ENCODE measurements around the gene GADD45B. TPM values are rescaled to one million over a fixed set of nuclear protein-coding genes. Genes with fewer than 3 reads are reported as not detected.
"Not testable (repeated sequence)": the region's sequence is repeated elsewhere in the genome, so short reads cannot be mapped to it uniquely, and the experiment has no call there.

The GADD45B gene
- total RNA-seq, 1 donor from 2014 or later: 1.2 TPM

DNA sequence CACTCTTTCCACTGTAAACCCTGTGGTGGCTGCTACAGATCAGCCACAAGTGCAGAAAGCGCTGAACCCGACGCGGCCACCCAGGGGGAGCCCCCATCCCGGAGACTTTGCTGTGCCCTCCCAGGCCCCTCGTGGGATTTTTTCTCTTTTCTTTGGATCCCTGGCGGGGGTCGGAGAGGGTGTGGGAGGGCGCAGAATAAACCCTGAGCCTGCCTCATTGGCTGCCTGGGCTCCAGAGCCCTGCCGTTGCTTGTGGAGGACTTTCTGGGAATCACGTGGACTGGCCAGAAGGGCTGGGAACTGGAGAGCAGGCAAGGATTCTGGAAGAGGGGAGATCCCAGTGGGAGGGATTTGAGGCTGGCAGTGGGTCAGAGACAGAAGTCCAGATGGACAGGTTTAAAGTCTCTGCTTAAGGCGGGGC, 24.9 kb downstream of the GADD45B start:
- Mint-ChIP-seq H3K27ac (ENCODE audit: unreplicated experiment) (no peak overlapping the region), H3K9me3 (ENCODE audit: unreplicated experiment) (no peaks in the 10 kb centered on the region), H3K4me1 (ENCODE audit: unreplicated experiment) (no peaks in the 10 kb centered on the region), H3K4me3 (ENCODE audit: unreplicated experiment) (no peak overlapping the region), H3K36me3 (ENCODE audit: low read depth, unreplicated experiment) (no peaks in the 10 kb centered on the region), H3K27me3 (ENCODE audit: unreplicated experiment) (peaks cover 7% of the 10 kb centered on the region)
- no peak for TF ChIP-seq CTCF (IDR thresholded peaks at IDR 0.05; ENCODE audit: unreplicated experiment)
- no peak for DNase-seq (ENCODE audit: low spot score)

DNA sequence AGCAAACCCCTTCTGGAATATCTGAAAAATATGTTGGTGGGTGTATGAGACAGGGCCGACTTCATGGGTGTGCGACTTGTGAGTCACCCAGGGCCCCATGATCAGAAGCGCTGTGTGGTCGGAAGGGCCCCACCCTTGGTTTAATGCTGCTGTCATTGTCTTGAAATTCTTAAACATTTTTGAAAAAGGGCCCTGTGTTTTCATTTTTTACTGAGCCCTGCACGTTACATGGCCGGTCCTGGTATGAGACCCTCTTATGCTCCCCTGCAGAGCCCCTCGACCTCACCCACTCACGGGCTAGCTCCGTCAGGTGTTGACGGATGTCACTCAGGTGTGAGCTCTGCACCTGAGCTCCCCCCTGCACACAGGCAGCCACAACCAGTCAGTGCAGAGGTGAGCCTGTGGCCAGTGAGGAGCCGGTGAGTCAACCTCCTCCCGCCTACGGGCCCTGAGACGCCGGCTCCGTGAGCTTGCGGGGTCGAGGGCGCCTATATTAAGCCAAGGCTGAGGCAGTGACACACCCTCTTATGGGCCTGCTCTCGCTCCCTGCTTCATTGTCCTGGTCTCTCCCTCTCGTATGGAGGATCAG, 27.7 kb downstream of the GADD45B start:
- no peak overlapping the region for H3K4me3 Mint-ChIP-seq (ENCODE audit: unreplicated experiment)
- no peaks in the 10 kb centered on the region for H3K36me3 Mint-ChIP-seq (ENCODE audit: low read depth, unreplicated experiment)
- no peak for DNase-seq (ENCODE audit: low spot score)
- H3K27ac Mint-ChIP-seq (ENCODE audit: unreplicated experiment): no peak overlapping the region
- H3K4me1 Mint-ChIP-seq (ENCODE audit: unreplicated experiment): peaks cover 2% of the 10 kb centered on the region
- no peaks in the 10 kb centered on the region for H3K27me3 Mint-ChIP-seq (ENCODE audit: unreplicated experiment)
- no peak for TF ChIP-seq CTCF (IDR thresholded peaks at IDR 0.05; ENCODE audit: unreplicated experiment)
- H3K9me3 Mint-ChIP-seq (ENCODE audit: unreplicated experiment): no peaks in the 10 kb centered on the region

DNA sequence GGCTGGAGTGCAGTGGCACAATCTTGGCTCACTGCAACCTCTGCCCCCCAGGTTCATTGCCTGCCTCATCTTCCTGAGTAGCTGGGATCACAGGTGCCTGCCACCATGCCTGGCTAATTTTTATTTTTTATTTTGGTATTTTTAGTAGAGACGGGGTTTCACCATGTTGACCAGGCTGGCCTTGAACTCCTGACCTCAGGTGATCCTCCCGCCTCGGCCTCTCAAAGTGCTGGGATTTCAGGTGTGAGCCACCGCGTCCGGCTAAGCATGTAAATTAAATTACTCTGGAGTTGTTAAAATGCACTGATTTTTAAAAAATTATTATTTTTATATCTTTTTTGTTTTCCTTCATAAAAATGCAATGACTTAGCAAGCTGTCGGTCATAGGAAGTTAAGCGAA, 30.7 kb downstream of the GADD45B start:
- H3K27me3 Mint-ChIP-seq (ENCODE audit: unreplicated experiment): not testable (repeated sequence)

GRCh38 chr19:2507109-2507508, 31.2 kb downstream of the GADD45B start:
- peaks cover 2% of the 10 kb centered on the region for H3K27me3 Mint-ChIP-seq (ENCODE audit: unreplicated experiment)
- H3K36me3 Mint-ChIP-seq (ENCODE audit: low read depth, unreplicated experiment): no peaks in the 10 kb centered on the region
- no peak for DNase-seq (ENCODE audit: low spot score)
- H3K27ac Mint-ChIP-seq (ENCODE audit: unreplicated experiment): no peak overlapping the region
- TF ChIP-seq CTCF (IDR thresholded peaks at IDR 0.05; ENCODE audit: unreplicated experiment): no peak
- H3K4me1 Mint-ChIP-seq (ENCODE audit: unreplicated experiment): peaks cover 2% of the 10 kb centered on the region
- H3K9me3 Mint-ChIP-seq (ENCODE audit: unreplicated experiment): no peaks in the 10 kb centered on the region
- H3K4me3 Mint-ChIP-seq (ENCODE audit: unreplicated experiment): no peak overlapping the region

More for the DNA sequence above, 30.7 kb downstream of the GADD45B start:
- H3K4me1 Mint-ChIP-seq (ENCODE audit: unreplicated experiment); H3K36me3 Mint-ChIP-seq (ENCODE audit: low read depth, unreplicated experiment); H3K9me3 Mint-ChIP-seq (ENCODE audit: unreplicated experiment); H3K4me3 Mint-ChIP-seq (ENCODE audit: unreplicated experiment); DNase-seq (ENCODE audit: low spot score); H3K27ac Mint-ChIP-seq (ENCODE audit: unreplicated experiment): not testable (repeated sequence)

DNA sequence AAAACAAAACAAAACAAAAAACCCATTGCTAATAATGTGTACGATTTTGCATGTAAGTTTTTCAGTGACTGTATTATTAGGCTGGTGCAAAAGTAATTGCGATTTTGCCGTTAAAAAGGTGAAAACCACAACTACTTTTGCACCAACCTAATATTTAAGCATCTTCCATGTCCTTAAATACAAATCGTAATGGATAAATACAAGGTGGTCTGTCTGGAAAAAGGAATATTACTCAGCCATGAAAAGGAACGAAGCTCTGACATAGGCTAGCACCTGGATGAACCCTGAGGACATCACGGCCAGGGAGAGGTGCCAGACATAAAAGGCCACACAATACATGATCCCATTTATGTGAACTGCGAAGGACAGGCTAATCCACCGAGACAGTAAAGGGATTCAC, 33.2 kb downstream of the GADD45B start:
- no peak for DNase-seq (ENCODE audit: low spot score)
- H3K9me3 Mint-ChIP-seq (ENCODE audit: unreplicated experiment): no peaks in the 10 kb centered on the region
- H3K4me1 Mint-ChIP-seq (ENCODE audit: unreplicated experiment): peaks cover 2% of the 10 kb centered on the region
- H3K4me3 Mint-ChIP-seq (ENCODE audit: unreplicated experiment): no peak overlapping the region
- TF ChIP-seq CTCF (IDR thresholded peaks at IDR 0.05; ENCODE audit: unreplicated experiment): no peak
- peaks cover 2% of the 10 kb centered on the region for H3K27me3 Mint-ChIP-seq (ENCODE audit: unreplicated experiment)
- H3K36me3 Mint-ChIP-seq (ENCODE audit: low read depth, unreplicated experiment): no peaks in the 10 kb centered on the region
- H3K27ac Mint-ChIP-seq (ENCODE audit: unreplicated experiment): no peak overlapping the region

Measured in endothelial cell (in vitro differentiated cells).